ENCODE results near the gene FAM180B. TPM values are rescaled to one million over a fixed set of nuclear protein-coding genes. Genes with fewer than 3 reads are reported as not detected.

The FAM180B gene
- total RNA-seq, 1 experiment from 2014 or later = not detected

GRCh38 chr11:47593934-47594855 is 7.7 kb downstream of the FAM180B start, which contains the start of gene C1QTNF4:
Gene C1QTNF4 (minus strand): TSS chr11:47594411. CDS start chr11:47590810, 3,601 bp downstream.
- CTCF ChIA-PET = no interaction called here
- Histone ChIP-seq H3K27ac (ENCODE audit: low read depth, low read length) (no peak within 1 kb of the TSS), H3K79me2 (ENCODE audit: insufficient read depth, low read length) (no peaks in the 10 kb centered on the region), H3K9me2 (ENCODE audit: insufficient read depth) (no peaks in the 10 kb centered on the region), H3K4me3 (replicated peaks in 1 of 2; ENCODE audit: low read depth in 1 of 2, low read length in 2 of 2) (no peak within 1 kb of the TSS), H3K9me3 (ENCODE audit: control insufficient read depth in 1 of 2, insufficient read depth in 1 of 2, low read depth in 1 of 2, low read length in 2 of 2) (no peaks in the 10 kb centered on the region), H3K36me3 (ENCODE audit: control insufficient read depth in 1 of 2, insufficient read depth in 2 of 2, low read length in 2 of 2) (no peaks in the 10 kb centered on the region), H3K4me2 (ENCODE audit: low read length) (no peak within 1 kb of the TSS), H3K9ac (ENCODE audit: low read length) (no peak within 1 kb of the TSS), H2AFZ (ENCODE audit: low read depth, low read length, poor library complexity, severe bottlenecking) (no peak within 1 kb of the TSS), H3K4me1 (ENCODE audit: control insufficient read depth in 1 of 2, insufficient read depth in 2 of 2, low read length in 2 of 2) (no peaks in the 10 kb centered on the region), H4K20me1 (ENCODE audit: insufficient read depth) (no peaks in the 10 kb centered on the region), H3K27me3 (ENCODE audit: insufficient read depth, low read length) (peaks cover 6% of the 10 kb centered on the region; the same call in 1 of the 2 replicates)
- RAD21 ChIA-PET (ENCODE audit: low non-redundant PET in 1 of 2, low total read pairs in 2 of 2, uncharacterized antibody in 2 of 2, unreplicated experiment in 2 of 2) = no interaction called here
- ATAC-seq (no peak), DNase-seq (ENCODE audit: low read depth, low spot score) (no peak)
- intact Hi-C loops (cut with micrococcal nuclease) = no loop called here
- POLR2A ChIA-PET = no interaction called here
- TF ChIP-seq SP1 (IDR thresholded peaks at IDR 0.05; ENCODE audit: low read depth) (no peak), ZFX (IDR thresholded peaks at IDR 0.05) (no peak), EZH2phosphoT487 (IDR thresholded peaks at IDR 0.05; ENCODE audit: borderline replicate concordance) (no peak), ZBTB33 (IDR thresholded peaks at IDR 0.05; ENCODE audit: extremely low read depth, insufficient replicate concordance, low read length) (no peak), SIN3A (IDR thresholded peaks at IDR 0.05; ENCODE audit: low read depth) (no peak), SRF (IDR thresholded peaks at IDR 0.05; ENCODE audit: low read depth) (no peak), ELF1 (IDR thresholded peaks at IDR 0.05; ENCODE audit: borderline replicate concordance, low read depth) (no peak), MAX (IDR thresholded peaks at IDR 0.05) (no peak), POLR2A (IDR thresholded peaks at IDR 0.05; ENCODE audit: borderline replicate concordance, extremely low read depth, insufficient read depth, insufficient read length) (no peak), FOSL1 (IDR thresholded peaks at IDR 0.05; ENCODE audit: low read depth) (no peak), JUND (IDR thresholded peaks at IDR 0.05) (no peak), EZH2 (IDR thresholded peaks at IDR 0.05) (no peak), RAD21 (IDR thresholded peaks at IDR 0.05; ENCODE audit: low read depth) (no peak), YY1 (IDR thresholded peaks at IDR 0.05; ENCODE audit: extremely low read depth, insufficient replicate concordance, low read depth, low read length) (no peak), CBX3 (IDR thresholded peaks at IDR 0.05; ENCODE audit: low read depth) (no peak), ATF3 (IDR thresholded peaks at IDR 0.05) (no peak), EGR1 (IDR thresholded peaks at IDR 0.05; ENCODE audit: low read depth) (no peak), TCF7L2 (IDR thresholded peaks at IDR 0.05; ENCODE audit: borderline replicate concordance, extremely low read depth, insufficient read depth, insufficient read length) (no peak), POLR2AphosphoS5 (IDR thresholded peaks at IDR 0.05; ENCODE audit: low read depth, low read length) (no peak)
- no TSS peak for BruUV-seq (replicated peaks)
